Ishikawa (cell line): ENCODE results near the gene GBGT1.

Experiments used
- EP300 ChIP-seq: IDR thresholded peaks from 2 replicates; pipeline ENCODE4 v1.6.1; 2012; ENCODE audit warnings: borderline replicate concordance
- FOXM1 ChIP-seq: IDR thresholded peaks from 2 replicates; pipeline ENCODE4 v1.6.1; 2012; ENCODE audit warnings: low read depth, borderline replicate concordance
- RAD21 ChIP-seq: IDR thresholded peaks from 2 replicates; pipeline ENCODE4 v1.6.1; 2012; ENCODE audit warnings: low read depth
- YY1 ChIP-seq: IDR thresholded peaks from 2 replicates; pipeline ENCODE4 v1.6.1; 2012; ENCODE audit warnings: low read depth
- ZBTB7A ChIP-seq: IDR thresholded peaks from 2 replicates; pipeline ENCODE4 v1.6.1; 2012; ENCODE audit warnings: low read depth
- TF ChIP-seq, protein P1 (sequence below): IDR thresholded peaks from 2 replicates; pipeline ENCODE4 v1.6.1; 2012

GRCh38 chr9:133134388-133135145 is 29.1 kb downstream of the GBGT1 start:
- TF ChIP-seq EP300 (no peak), YY1 (no peak), RAD21 (no peak), FOXM1 (no peak), ZBTB7A (no peak)
- TF ChIP-seq, protein P1, sequence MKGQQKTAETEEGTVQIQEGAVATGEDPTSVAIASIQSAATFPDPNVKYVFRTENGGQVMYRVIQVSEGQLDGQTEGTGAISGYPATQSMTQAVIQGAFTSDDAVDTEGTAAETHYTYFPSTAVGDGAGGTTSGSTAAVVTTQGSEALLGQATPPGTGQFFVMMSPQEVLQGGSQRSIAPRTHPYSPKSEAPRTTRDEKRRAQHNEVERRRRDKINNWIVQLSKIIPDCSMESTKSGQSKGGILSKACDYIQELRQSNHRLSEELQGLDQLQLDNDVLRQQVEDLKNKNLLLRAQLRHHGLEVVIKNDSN, result no peak
